HG02588 (cell line): ENCODE measurements around the gene SPOPL.
A peak's percentile ranks its signal among the peaks of the same experiment; 100 is the strongest.

ENCODE experiments used
- ATAC-seq: cut with Tn5 transposase; IDR thresholded peaks from one replicate; pipeline ENCODE4 v1.9.1; 2021; ENCODE audit warnings: mild to moderate bottlenecking, moderate library complexity; ENCODE audit not compliant: unreplicated experiment

Gene SPOPL

GRCh38 chr2:138493334-138493733, 8.2 kb upstream of the SPOPL start:
- no peak for ATAC-seq

- no peak for ATAC-seq
These were observed 7.2 kb upstream of the SPOPL start for GRCh38 chr2:138494265-138494966.

GRCh38 chr2:138495384-138495783, 6.2 kb upstream of the SPOPL start:
- ATAC-seq, result no peak

GRCh38 chr2:138496096-138496651, 5.4 kb upstream of the SPOPL start:
- ATAC-seq, result no peak

- no peak for ATAC-seq
These were observed 4.3 kb upstream of the SPOPL start for GRCh38 chr2:138497294-138497693.

GRCh38 chr2:138499684-138500083, 1.9 kb upstream of the SPOPL start:
- ATAC-seq, result no peak

GRCh38 chr2:138500592-138501424, 762 bp upstream of the SPOPL start:
- ATAC-seq, result peak; percentile 10

GRCh38 chr2:138502255-138503086, 901 bp downstream of the SPOPL start:
- peak; percentile 0 for ATAC-seq

- ATAC-seq, result no peak
These were observed 1.5 kb downstream of the SPOPL start for GRCh38 chr2:138503087-138503442.

GRCh38 chr2:138503652-138504051, 2.1 kb downstream of the SPOPL start:
- no peak for ATAC-seq

- no peak for ATAC-seq
These were observed 2.5 kb downstream of the SPOPL start for GRCh38 chr2:138504092-138504491.

- ATAC-seq, result peak; percentile 26
These were observed 3.1 kb downstream of the SPOPL start for GRCh38 chr2:138504546-138505235.

GRCh38 chr2:138507267-138507666, 5.7 kb downstream of the SPOPL start:
- no peak for ATAC-seq

- no peak for ATAC-seq
These were observed 8.7 kb downstream of the SPOPL start for GRCh38 chr2:138510319-138510718.

GRCh38 chr2:138512672-138513071, 11.1 kb downstream of the SPOPL start:
- ATAC-seq, result no peak

- no peak for ATAC-seq
These were observed 12.6 kb downstream of the SPOPL start for GRCh38 chr2:138514173-138514572.

GRCh38 chr2:138515092-138515491, 13.5 kb downstream of the SPOPL start:
- no peak for ATAC-seq

GRCh38 chr2:138516030-138516704, 14.6 kb downstream of the SPOPL start:
- ATAC-seq, result no peak

GRCh38 chr2:138518860-138519259, 17.3 kb downstream of the SPOPL start:
- no peak for ATAC-seq

GRCh38 chr2:138521821-138522220, 20.3 kb downstream of the SPOPL start:
- ATAC-seq, result no peak
